SK-N-MC (cell line): Measurements from ENCODE around the gene RALGAPA2.

Experiments used
- EZH2 ChIP-seq: fragments of 200-600 bp; sonication (generic); IDR thresholded peaks from one replicate; pipeline ENCODE4 v1.6.1; 2017; ENCODE audit warnings: antibody characterized with exemption
- POLR2AphosphoS5 ChIP-seq: IDR thresholded peaks from 2 replicates; pipeline ENCODE4 v1.6.1; 2012; ENCODE audit warnings: mild to moderate bottlenecking, low read depth, low read length, borderline replicate concordance

- no peak for TF ChIP-seq POLR2AphosphoS5
- no peak for TF ChIP-seq EZH2
These were observed 279.7 kb downstream of the RALGAPA2 start for GRCh38 chr20:20432618-20433286.
